ENCODE results near the gene SERPINA10. TPM values are rescaled to one million over a fixed set of nuclear protein-coding genes. Genes with fewer than 3 reads are reported as not detected.

SERPINA10 gene
- total and polyA plus RNA-seq, 2 donors (not counting 3 experiments of a cell fraction or from before 2014, with no cell fraction given), result not detected

- no TSS peak for BruUV-seq (replicated peaks)
- Histone ChIP-seq H3K9me3 (replicated peaks; ENCODE audit: control insufficient read depth, insufficient read depth, low read length) (peaks cover 2% of the 10 kb centered on the region), H3K27me3 (ENCODE audit: control insufficient read depth in 2 of 2, insufficient read depth in 2 of 2, low read length in 2 of 2) (no peaks in the 10 kb centered on the region), H4K20me1 (replicated peaks; ENCODE audit: control insufficient read depth, extremely low read depth, insufficient read depth, low read length) (no peaks in the 10 kb centered on the region), H3K79me2 (ENCODE audit: control insufficient read depth, insufficient read depth, low read length) (no peaks in the 10 kb centered on the region), H3K27ac (ENCODE audit: insufficient read depth, low read depth, low read length) (no peak overlapping the region), H3K4me2 (ENCODE audit: insufficient read depth, low read length) (no peak overlapping the region), H3K4me3 (replicated peaks in 1 of 3; ENCODE audit: insufficient read depth in 1 of 3, low read depth in 1 of 3, low read length in 3 of 3) (no peak overlapping the region), H3K36me3 (ENCODE audit: control insufficient read depth in 2 of 2, extremely low read depth in 1 of 2, insufficient read depth in 2 of 2, low read length in 2 of 2) (no peaks in the 10 kb centered on the region), H3K9ac (replicated peaks; ENCODE audit: extremely low read depth, insufficient read depth, low read length) (no peak overlapping the region), H3K4me1 (ENCODE audit: control insufficient read depth, extremely low read depth, insufficient read depth, low read length) (no peaks in the 10 kb centered on the region), H2AFZ (ENCODE audit: low read depth, low read length) (no peak overlapping the region), H3K9me1 (replicated peaks; ENCODE audit: control insufficient read depth, extremely low read depth, insufficient read depth, low read length) (no peaks in the 10 kb centered on the region)
- dilution Hi-C loops (cut with MboI; ENCODE audit: extremely low pct_ligation_motif_present, low sequenced_read_pairs), result no loop called here
- DNase-seq (ENCODE audit: low read depth, low spot score), result no peak
- intact Hi-C loops (cut with micrococcal nuclease), result no loop called here
- ChIA-PET POLR2A (no interaction called here), CTCF (no interaction called here)
- TF ChIP-seq POLR2AphosphoS5 (IDR thresholded peaks at IDR 0.05; ENCODE audit: insufficient read depth, low read depth, low read length), result no peak
- no peak for TF ChIP-seq POLR2A (IDR thresholded peaks at IDR 0.05; ENCODE audit: low read depth, low read length)
- no peak for FAIRE-seq
Observed at GRCh38 chr14:94331462-94331861, 38.4 kb upstream of the SERPINA10 start.

DNA sequence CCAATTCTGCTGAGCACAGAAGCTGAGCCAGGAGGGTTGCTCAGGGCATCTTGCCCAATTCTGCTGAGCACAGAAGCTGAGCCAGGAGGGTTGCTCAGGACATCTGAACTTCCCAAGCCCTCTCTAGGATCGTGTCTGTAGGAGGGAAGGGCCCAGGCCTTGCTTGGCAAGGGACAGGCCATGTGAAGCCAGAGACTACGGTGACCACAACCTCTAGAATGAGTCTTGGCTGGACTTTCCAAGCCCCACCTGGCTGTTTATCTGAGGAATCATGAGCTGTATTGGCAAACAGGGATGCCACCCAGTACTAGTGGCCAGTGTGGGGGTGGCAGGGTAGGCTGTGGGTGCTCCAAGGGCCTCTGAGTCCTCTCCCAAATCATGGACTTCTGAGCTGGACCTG is 37.8 kb upstream of the SERPINA10 start:
- Histone ChIP-seq H3K79me2 (ENCODE audit: control insufficient read depth, insufficient read depth, low read length) (no peaks in the 10 kb centered on the region), H3K9me3 (replicated peaks; ENCODE audit: control insufficient read depth, insufficient read depth, low read length) (peaks cover 2% of the 10 kb centered on the region), H4K20me1 (replicated peaks; ENCODE audit: control insufficient read depth, extremely low read depth, insufficient read depth, low read length) (no peaks in the 10 kb centered on the region), H3K4me1 (ENCODE audit: control insufficient read depth, extremely low read depth, insufficient read depth, low read length) (no peaks in the 10 kb centered on the region), H3K27me3 (ENCODE audit: control insufficient read depth in 2 of 2, insufficient read depth in 2 of 2, low read length in 2 of 2) (no peaks in the 10 kb centered on the region), H3K36me3 (ENCODE audit: control insufficient read depth in 2 of 2, extremely low read depth in 1 of 2, insufficient read depth in 2 of 2, low read length in 2 of 2) (no peaks in the 10 kb centered on the region), H3K9ac (replicated peaks; ENCODE audit: extremely low read depth, insufficient read depth, low read length) (no peak overlapping the region), H3K9me1 (replicated peaks; ENCODE audit: control insufficient read depth, extremely low read depth, insufficient read depth, low read length) (no peaks in the 10 kb centered on the region), H3K4me3 (replicated peaks in 1 of 3; ENCODE audit: insufficient read depth in 1 of 3, low read depth in 1 of 3, low read length in 3 of 3) (no peak overlapping the region), H3K4me2 (ENCODE audit: insufficient read depth, low read length) (no peak overlapping the region), H2AFZ (ENCODE audit: low read depth, low read length) (no peak overlapping the region), H3K27ac (ENCODE audit: insufficient read depth, low read depth, low read length) (no peak overlapping the region)
- dilution Hi-C loops (cut with MboI; ENCODE audit: extremely low pct_ligation_motif_present, low sequenced_read_pairs) (no loop called here), intact Hi-C loops (cut with micrococcal nuclease) (no loop called here)
- no TSS peak for BruUV-seq (replicated peaks)
- no peak for FAIRE-seq
- TF ChIP-seq EZH2 (IDR thresholded peaks at IDR 0.05; ENCODE audit: borderline replicate concordance, low read depth, low read length, severe bottlenecking), result no peak
- TF ChIP-seq, protein P1, sequence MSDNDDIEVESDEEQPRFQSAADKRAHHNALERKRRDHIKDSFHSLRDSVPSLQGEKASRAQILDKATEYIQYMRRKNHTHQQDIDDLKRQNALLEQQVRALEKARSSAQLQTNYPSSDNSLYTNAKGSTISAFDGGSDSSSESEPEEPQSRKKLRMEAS (IDR thresholded peaks at IDR 0.05; ENCODE audit: insufficient read depth, insufficient read length), result no peak
- no peak for TF ChIP-seq MYC (IDR thresholded peaks at IDR 0.05; ENCODE audit: low read depth, low read length)
- no peak for TF ChIP-seq POLR2A (IDR thresholded peaks at IDR 0.05; ENCODE audit: low read depth, low read length)
- no peak for TF ChIP-seq FOS (IDR thresholded peaks at IDR 0.05; ENCODE audit: borderline replicate concordance, insufficient read depth, low read length)
- no peak for TF ChIP-seq GATA2 (IDR thresholded peaks at IDR 0.05; ENCODE audit: insufficient read depth, insufficient read length, low read depth, low read length)
- no peak for TF ChIP-seq JUN (IDR thresholded peaks at IDR 0.05; ENCODE audit: borderline replicate concordance, insufficient read depth, insufficient read length, low read depth)
- TF ChIP-seq, protein P2, sequence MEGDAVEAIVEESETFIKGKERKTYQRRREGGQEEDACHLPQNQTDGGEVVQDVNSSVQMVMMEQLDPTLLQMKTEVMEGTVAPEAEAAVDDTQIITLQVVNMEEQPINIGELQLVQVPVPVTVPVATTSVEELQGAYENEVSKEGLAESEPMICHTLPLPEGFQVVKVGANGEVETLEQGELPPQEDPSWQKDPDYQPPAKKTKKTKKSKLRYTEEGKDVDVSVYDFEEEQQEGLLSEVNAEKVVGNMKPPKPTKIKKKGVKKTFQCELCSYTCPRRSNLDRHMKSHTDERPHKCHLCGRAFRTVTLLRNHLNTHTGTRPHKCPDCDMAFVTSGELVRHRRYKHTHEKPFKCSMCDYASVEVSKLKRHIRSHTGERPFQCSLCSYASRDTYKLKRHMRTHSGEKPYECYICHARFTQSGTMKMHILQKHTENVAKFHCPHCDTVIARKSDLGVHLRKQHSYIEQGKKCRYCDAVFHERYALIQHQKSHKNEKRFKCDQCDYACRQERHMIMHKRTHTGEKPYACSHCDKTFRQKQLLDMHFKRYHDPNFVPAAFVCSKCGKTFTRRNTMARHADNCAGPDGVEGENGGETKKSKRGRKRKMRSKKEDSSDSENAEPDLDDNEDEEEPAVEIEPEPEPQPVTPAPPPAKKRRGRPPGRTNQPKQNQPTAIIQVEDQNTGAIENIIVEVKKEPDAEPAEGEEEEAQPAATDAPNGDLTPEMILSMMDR (IDR thresholded peaks at IDR 0.05; ENCODE audit: extremely low read depth in 1 of 2, insufficient read depth in 1 of 2, low read depth in 1 of 2, low read length in 2 of 2), result no peak
- TF ChIP-seq POLR2AphosphoS5 (IDR thresholded peaks at IDR 0.05; ENCODE audit: insufficient read depth, low read depth, low read length), result no peak
- no peak for DNase-seq (ENCODE audit: low read depth, low spot score)
- POLR2A ChIA-PET, result no interaction called here
- CTCF ChIA-PET, result no interaction called here

All from endothelial cell of umbilical vein (primary cell).